Measurements from ENCODE around the gene FAM83B.
"Not testable (repeated sequence)": the region's sequence is repeated elsewhere in the genome, so short reads cannot be mapped to it uniquely, and the experiment has no call there.

The FAM83B gene

GRCh38 chr6:54900666-54901065, 54.1 kb downstream of the FAM83B start:
- no peak for DNase-seq

GRCh38 chr6:54903884-54904283, 57.3 kb downstream of the FAM83B start:
- DNase-seq, result no peak

DNA sequence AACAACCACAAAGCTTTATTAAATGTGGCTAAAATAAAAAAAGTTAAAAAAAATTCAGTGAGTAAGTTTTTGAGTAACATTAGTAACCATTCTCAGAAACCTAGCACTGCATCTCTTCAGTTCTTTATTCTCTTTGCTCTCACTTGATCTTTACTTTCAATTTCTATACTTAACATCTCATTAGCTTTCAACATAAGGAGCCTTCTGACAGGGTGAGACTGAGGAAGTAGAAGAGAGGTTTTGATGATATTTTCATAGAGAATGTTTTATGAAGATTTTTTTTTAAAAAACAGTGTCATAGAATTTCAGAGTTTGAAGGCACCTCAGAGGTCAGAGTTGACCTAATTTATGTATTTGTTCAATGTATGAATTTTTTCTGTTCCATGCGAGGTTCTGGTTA, 60.8 kb downstream of the FAM83B start:
- DNase-seq, result no peak

DNA sequence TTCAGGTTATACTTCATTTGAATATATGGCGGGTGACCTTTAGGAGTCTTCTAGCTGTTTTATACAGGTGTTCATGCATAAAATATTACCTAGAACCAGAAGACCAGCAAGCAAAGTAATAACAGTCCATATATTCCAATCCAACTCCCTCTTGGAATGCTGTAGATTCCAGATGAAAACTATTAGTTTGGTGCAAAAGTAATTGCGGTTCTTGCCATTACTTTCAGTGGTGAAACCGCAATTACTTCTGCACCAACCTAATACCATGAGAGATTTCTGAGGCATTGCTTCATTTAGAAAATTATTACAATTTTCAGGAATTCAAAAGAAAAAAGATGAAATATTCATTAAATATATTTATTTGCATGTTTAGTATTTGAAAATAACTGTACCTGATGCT, 62.6 kb downstream of the FAM83B start:
- no peak for DNase-seq

DNA sequence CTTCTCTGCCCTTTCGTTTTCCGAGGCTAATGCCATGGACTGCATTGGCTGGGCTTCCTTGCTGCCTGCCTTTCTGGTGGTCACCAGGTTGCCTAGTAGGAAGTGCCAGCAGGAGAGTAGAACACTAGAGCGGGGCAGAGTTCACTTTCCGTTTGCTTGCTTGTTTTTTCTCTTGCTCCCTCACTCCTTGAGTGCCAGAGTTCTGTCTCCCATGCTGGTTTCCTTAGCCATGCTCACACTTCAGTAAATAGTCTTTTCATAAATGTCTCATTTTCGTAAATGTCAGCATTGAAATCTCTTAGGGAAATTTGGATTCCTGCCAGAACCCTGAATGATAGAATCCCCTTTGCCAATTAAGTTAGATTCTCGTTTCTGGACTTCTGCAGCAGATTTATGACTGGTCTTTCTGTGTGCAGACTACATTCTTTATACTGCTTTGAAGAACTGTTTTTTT, 63.9 kb downstream of the FAM83B start:
- DNase-seq, result no peak

DNA sequence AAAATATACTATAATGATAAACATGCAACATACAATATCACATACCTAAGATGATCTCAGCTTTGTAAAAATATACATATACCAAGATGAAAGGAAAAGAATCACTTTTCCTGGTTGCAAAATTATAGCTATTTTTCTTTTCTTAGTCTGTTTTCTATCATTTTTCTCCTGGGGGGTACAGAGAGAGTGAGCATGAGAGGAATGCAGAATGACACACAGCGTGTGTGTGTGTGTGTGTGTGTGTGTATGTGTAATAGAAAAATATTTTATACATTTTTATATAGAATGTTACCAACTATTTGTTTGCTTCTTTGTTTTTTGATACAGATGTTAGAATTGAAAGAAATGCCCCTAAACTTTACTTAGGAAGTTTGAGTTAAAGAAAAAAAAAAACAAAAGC, 64.3 kb downstream of the FAM83B start:
- DNase-seq, result no peak

DNA sequence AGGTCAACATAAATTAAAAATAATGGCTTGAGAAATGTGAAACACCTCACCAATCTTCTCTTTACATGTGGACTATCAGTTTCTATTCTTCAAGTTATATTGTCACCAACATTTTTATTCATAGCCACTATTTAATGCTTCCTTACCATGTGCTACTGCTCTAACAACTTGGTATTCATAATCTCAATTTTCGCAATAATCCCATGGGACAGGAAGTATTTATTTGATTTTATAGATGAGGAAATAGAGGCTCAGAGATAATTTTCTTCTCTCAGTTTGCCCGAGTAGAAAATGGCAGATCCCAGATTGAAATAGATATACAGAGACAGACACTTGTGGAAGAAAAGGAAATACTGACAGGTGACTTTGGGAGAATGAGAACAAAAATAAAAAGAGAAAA, 66.6 kb downstream of the FAM83B start:
- DNase-seq, result no peak

- DNase-seq, result no peak
These were observed 70.3 kb downstream of the FAM83B start for GRCh38 chr6:54916858-54917257.

DNA sequence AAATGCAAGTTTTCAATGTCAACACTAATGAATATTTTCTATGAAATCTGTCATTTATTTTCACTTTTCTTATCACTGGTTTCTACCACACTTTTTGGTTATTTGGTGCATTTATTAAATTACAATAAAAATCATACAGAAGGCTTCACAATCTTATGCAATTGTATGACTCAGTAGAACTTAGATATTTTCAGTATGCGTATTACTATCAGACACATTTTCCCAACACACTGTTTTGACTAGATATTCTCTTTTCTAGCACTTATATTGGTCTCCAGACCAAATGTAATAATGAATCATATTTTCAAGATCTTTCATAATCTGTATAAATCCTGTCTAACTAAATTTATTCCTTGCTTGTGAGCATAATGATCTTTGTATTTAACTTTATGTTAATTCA, 74.1 kb downstream of the FAM83B start:
- DNase-seq, result no peak

GRCh38 chr6:54921891-54922290, 75.3 kb downstream of the FAM83B start:
- no peak for DNase-seq

DNA sequence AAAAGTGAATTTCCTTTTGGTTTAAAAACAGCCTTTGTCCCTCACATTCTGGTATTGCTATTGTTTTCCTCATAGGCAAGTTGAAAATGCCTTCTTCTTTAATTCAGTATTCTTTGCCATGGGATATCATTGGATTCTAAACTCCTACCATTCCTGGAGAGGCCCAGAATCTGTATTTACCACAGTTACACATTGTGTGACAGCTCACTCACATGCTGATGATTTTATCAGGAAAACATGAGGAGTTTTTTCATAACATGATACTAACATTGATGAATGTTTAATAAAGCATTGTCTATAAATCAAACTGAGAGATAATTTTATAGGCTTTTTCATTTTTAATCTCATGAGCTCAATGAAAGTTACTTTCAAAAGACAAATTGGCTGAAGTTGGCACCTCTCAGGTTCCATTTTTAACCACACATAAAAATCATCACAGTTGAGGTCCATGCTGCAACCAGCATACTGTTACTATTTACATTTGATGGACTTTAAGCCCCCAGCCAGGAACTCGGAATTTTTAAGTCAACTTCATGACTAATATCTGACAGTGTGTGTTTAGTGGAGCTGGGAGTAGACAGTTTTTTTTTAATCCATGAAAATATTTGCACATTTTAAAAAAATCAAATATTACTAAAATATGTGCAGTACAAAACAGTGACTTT, 82.8 kb downstream of the FAM83B start:
- no peak for DNase-seq

DNA sequence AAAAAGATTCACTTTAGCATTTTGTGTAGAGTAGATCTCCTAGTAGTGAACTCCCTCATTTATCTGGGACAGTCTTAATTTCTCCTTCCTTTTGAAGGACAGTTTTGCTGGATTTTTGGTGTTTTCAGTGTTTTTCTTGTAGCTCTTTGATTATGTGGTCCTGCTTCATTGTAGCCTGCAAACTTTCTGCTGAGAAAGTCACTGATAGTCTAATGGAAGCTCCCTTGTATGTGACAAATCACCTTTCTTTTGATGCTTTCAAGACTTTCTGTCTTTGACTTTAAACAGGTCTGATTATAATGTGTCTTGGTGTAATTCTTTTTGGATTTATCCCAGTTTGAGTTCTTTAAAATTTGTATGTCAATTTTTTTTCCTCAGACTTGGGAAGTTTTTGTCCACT, 86.1 kb downstream of the FAM83B start:
- no peak for DNase-seq

GRCh38 chr6:54935739-54936138, 89.2 kb downstream of the FAM83B start:
- no peak for DNase-seq

DNA sequence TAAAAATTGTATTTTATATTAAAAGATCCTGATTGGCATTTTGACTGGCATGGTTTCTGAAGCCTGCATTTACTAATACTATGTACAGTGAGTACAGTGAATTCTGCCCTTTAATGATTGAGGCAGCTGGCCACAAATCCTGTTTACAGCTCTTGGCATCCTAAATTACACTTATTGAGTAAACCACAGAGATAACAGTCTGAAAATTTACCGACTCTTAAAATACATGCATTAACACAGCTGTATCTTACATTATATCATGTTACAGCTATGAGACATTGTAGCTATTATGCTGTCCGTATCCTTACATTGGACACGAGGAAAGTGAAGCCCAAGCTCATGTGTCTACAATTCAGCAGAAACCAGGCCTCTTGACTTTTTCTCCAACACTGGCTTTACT, 90.8 kb downstream of the FAM83B start:
- no peak for DNase-seq

DNA sequence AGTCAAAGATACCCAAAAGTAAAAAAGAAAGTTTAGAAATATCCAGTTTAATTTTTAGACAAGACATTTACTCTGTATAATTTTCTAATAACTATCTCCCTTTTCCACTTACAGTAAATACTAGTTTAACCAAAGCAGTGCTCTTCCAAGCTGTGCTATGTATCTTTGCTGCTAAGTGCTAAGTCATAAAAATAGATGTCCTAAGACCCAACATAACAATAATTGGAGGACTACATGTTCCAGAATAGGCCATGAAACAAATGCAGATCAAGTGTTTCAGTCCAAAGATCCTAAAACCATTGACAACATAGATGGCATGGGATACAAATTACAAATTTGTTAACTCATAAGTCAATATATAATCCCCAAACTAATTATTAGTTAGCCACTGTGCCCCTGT, 111.1 kb downstream of the FAM83B start:
- DNase-seq, result no peak

GRCh38 chr6:54958446-54958845, 111.9 kb downstream of the FAM83B start:
- DNase-seq, result no peak

DNA sequence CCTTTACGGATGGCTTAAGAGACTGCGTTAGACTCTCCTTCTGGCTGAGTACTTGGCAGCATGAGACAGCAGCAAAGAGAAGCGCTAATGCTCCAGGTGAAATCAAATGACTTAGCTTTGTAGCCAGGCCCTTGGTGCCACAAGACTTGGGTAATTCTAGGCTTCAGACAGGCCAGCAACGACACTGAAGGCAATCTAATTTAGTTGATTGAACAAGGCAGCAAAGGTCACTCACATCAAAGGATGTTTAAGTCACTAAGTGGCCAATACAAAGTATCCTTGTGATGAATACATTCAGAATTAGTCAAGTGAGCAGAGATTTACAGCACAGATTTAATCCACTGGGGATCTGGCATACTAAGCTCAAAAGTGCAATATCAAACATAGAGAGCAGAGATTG, 113.2 kb downstream of the FAM83B start:
- no peak for DNase-seq

DNA sequence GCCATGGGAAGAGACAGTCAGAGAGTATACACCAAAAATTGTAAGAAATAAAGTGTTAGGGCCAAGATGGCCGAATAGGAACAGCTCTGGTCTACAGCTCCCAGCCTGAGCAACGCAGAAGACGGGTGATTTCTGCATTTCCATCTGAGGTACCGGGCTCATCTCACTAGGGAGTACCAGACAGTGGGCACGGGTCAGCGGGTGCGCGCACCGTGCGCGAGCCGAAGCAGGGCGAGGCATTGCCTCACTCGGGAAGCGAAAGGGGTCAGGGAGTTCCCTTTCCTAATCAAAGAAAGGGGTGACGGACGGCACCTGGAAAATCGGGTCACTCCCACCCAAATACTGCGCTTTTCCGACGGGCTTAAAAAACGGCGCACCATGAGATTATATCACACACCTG, 114.8 kb downstream of the FAM83B start:
- not testable (repeated sequence) for DNase-seq

GRCh38 chr6:54970337-54970736, 123.8 kb downstream of the FAM83B start:
- DNase-seq, result no peak

DNA sequence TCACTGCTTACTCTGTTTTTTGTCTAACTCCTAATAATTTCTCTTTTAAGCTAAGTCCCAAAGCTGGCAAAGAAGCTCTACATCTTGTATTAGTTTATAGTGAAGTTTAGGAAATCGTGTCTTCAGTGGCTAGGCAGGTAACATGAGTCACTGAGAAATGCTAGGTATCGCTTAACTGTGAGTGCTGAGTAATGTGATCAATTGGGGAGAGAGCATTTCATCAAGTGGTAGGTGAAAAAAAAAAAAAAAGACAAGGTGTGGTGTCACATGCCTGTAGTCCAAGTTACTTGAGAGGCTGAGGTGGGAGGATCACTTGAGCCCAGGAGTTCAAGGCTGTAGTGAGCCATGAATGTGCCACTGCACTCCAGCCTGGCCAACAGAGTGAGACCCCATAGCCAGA, 125.3 kb downstream of the FAM83B start:
- no peak for DNase-seq

- DNase-seq, result not testable (repeated sequence)
These were observed 132.6 kb downstream of the FAM83B start for GRCh38 chr6:54979161-54979560.

DNA sequence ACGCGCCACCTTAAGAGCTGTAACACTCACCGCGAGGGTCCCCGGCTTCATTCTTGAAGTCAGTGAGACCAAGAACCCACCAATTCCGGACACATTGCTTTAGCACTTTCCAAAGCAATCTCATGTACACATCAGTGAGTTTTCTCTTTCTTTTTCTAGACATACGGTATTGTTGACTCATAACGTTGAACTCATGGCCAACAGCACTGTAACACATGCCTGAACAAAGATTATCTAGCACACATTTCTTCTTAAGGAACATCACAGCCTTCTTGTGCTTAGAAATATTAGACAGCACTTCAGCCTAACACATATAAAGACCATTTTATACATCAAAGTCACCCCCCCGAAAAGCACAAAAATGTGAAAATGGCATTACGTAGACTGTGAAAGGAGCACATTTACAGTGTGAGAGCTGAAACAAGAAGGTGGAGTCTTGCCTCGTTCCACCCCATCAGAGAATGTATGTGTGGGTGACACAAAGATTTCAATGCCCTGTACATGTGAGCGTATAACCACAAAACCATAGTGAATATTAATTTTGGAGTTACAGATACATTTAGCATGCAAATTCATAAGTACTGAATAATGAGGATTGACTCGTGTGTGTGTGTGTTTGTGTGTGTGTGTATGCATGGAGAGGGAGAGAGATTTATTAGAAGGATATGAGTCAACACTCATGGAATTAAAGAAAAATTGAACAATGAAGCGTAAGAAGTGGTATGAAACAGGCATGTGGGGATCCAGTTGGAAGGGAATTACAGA, 134.1 kb downstream of the FAM83B start:
- no peak for DNase-seq

GRCh38 chr6:54981276-54981609, 134.7 kb downstream of the FAM83B start:
- DNase-seq, result no peak

DNA sequence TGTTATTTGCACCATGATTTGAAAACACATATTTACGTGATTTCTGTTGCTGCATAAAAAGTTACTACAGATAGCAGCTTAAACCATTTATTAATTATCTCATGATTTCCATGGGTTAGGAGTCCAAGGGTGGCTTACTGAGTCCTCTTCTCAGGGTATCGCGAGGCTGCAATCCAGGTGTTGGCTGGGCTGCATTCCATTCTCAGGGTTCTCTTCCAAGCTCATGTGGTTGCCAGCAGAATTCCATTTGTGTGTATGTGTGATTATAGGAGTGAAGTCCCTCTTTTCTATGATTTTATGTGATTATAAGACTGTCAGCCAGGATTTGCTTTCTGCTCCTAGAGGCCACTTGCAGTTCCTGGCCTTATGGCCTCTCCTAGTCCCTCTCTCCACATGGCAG, 135.1 kb downstream of the FAM83B start:
- no peak for DNase-seq

All from left hindlimb (tissue), 1 donor.